Measurements from ENCODE around the gene PTTG1IP2.

GRCh38 chr7:90465816-90466215 is 3.6 kb upstream of the PTTG1IP2 start:
- no peak for TF ChIP-seq EZH2 (IDR thresholded peaks at IDR 0.05; ENCODE audit: borderline replicate concordance, low read depth, low read length, severe bottlenecking)
- TF ChIP-seq CTCF (IDR thresholded peaks at IDR 0.05; ENCODE audit: borderline replicate concordance, extremely low read depth, low read length, poor library complexity, severe bottlenecking) = no peak

Data from DND-41 (cell line).